ENCODE results near the gene AGER.
"Not testable (repeated sequence)": the region's sequence is repeated elsewhere in the genome, so short reads cannot be mapped to it uniquely, and the experiment has no call there.

Gene AGER

GRCh38 chr6:32148289-32149091, 35.6 kb downstream of the AGER start:
- FAIRE-seq, result no peak

GRCh38 chr6:32147401-32148132, 36.5 kb downstream of the AGER start:
- no peak for FAIRE-seq

- FAIRE-seq, result no peak
Observed at GRCh38 chr6:32146687-32147086, 37.4 kb downstream of the AGER start.

- no peak for FAIRE-seq
Observed at GRCh38 chr6:32146287-32146686, 37.8 kb downstream of the AGER start.

- not testable (repeated sequence) for FAIRE-seq
Observed at GRCh38 chr6:32144238-32144637, 39.8 kb downstream of the AGER start.

GRCh38 chr6:32140420-32141046, 43.5 kb downstream of the AGER start:
- no peak for FAIRE-seq

GRCh38 chr6:32139590-32139989, 44.5 kb downstream of the AGER start:
- FAIRE-seq, result no peak

- no peak for FAIRE-seq
Observed at GRCh38 chr6:32137454-32137853, 46.6 kb downstream of the AGER start.

- FAIRE-seq, result no peak
Observed at GRCh38 chr6:32133786-32134185, 50.3 kb downstream of the AGER start.

GRCh38 chr6:32132110-32132509, 51.9 kb downstream of the AGER start:
- no peak for FAIRE-seq

- no peak for FAIRE-seq
Observed at GRCh38 chr6:32131439-32131948, 52.6 kb downstream of the AGER start.
